COR-L47 (cell line): Measurements from ENCODE around the gene RTL5.

Experiments
- DNase-seq: peaks from one replicate; lab custom pipeline; 2025; lab: John Stamatoyannopoulos, UW

Gene RTL5

GRCh38 chrX:72129661-72130060 lies 2.1 kb downstream of the RTL5 start:
- DNase-seq: no peak

- no peak for DNase-seq
These were observed 2.8 kb downstream of the RTL5 start for GRCh38 chrX:72128881-72129280.

GRCh38 chrX:72128183-72128834 lies 3.4 kb downstream of the RTL5 start:
- no peak for DNase-seq

- DNase-seq: no peak
These were observed 4.4 kb downstream of the RTL5 start for GRCh38 chrX:72127332-72127731.

- DNase-seq: peak; percentile 38
These were observed 5.1 kb downstream of the RTL5 start for GRCh38 chrX:72126539-72127140.

GRCh38 chrX:72126048-72126415 lies 5.7 kb downstream of the RTL5 start:
- no peak for DNase-seq

- no peak for DNase-seq
These were observed 6.2 kb downstream of the RTL5 start for GRCh38 chrX:72125331-72126047.

GRCh38 chrX:72124540-72125201 lies 7.0 kb downstream of the RTL5 start:
- no peak for DNase-seq

- DNase-seq: no peak
These were observed 8.1 kb downstream of the RTL5 start for GRCh38 chrX:72123471-72124185.

GRCh38 chrX:72122621-72123337 lies 8.9 kb downstream of the RTL5 start:
- no peak for DNase-seq

GRCh38 chrX:72121383-72121782 lies 10.3 kb downstream of the RTL5 start:
- DNase-seq: no peak

GRCh38 chrX:72120837-72121236 lies 10.9 kb downstream of the RTL5 start:
- no peak for DNase-seq

- no peak for DNase-seq
These were observed 14.0 kb downstream of the RTL5 start for GRCh38 chrX:72117636-72118210.

GRCh38 chrX:72115380-72115779 lies 16.3 kb downstream of the RTL5 start:
- no peak for DNase-seq

GRCh38 chrX:72114807-72115206 lies 16.9 kb downstream of the RTL5 start:
- no peak for DNase-seq

GRCh38 chrX:72114306-72114705 lies 17.4 kb downstream of the RTL5 start:
- DNase-seq: no peak

- no peak for DNase-seq
These were observed 18.3 kb downstream of the RTL5 start for GRCh38 chrX:72113461-72113860.

GRCh38 chrX:72110876-72111708 lies 20.6 kb downstream of the RTL5 start:
- no peak for DNase-seq

GRCh38 chrX:72110051-72110875 lies 21.5 kb downstream of the RTL5 start:
- no peak for DNase-seq
